Measurements from ENCODE around the gene COL5A2.
A peak's percentile ranks its signal among the peaks of the same experiment; 100 is the strongest.

COL5A2 gene

DNA sequence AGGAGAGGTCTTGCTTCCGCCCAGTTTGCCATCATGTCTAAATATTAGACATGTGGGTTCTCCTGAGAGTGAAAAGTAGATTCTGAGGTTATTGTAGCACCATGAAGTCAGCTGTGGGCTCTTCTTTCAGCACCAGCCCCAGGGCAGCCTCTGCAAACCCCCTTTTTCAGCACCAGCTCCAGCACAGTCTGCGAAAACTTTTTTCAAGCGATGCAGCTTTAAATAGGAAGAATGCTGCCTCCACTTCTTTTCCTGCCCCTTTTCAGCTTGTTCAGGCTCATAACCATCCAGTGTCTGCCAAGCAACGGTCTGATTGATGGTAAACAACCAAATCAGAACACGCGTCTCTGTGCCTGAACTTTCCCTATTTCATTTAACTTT lies at the start of gene COL5A2:
Gene COL5A2 (minus strand): TSS at position 192 of the 381 bp plus-strand sequence. CDS start 157 bp downstream, at position 35.
- DNase-seq, result no peak

DNA sequence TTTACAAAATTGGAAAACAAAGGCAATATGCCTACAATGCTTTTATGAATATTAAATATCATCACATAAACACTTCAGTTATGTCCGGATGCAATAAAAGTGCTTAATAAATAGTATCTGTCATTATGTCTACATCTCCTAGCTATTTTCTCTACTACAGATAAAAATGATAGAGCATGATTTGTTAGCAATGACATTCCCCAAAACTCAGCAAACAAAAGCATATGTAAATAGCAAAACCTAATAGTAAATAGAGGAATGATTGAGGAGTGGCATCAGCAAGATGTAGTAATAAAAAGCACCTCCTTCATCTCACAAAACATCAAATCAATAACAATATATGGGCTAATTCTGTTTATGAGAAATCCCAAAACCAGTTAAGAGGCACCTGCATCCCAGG lies 46.5 kb upstream of the COL5A2 start:
- no peak for DNase-seq

DNA sequence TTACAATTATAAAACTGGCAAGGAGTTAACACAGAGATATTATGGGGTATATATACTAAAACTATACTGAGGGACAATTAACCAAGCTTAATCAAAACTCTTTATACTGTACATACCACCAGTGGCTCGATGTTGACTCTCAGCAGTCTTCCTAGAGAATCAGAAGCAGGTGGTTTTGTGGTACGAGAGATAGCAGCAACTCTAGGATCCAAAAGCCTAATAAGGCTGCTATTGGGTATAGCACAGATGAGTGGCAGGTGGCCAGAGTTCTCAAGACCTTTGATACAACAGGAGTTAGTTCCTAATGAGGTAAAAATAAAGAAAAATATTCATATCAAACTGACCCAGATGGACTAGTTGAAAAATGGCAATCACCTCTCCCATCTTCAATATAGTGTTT lies 45.5 kb upstream of the COL5A2 start:
- no peak for DNase-seq

DNA sequence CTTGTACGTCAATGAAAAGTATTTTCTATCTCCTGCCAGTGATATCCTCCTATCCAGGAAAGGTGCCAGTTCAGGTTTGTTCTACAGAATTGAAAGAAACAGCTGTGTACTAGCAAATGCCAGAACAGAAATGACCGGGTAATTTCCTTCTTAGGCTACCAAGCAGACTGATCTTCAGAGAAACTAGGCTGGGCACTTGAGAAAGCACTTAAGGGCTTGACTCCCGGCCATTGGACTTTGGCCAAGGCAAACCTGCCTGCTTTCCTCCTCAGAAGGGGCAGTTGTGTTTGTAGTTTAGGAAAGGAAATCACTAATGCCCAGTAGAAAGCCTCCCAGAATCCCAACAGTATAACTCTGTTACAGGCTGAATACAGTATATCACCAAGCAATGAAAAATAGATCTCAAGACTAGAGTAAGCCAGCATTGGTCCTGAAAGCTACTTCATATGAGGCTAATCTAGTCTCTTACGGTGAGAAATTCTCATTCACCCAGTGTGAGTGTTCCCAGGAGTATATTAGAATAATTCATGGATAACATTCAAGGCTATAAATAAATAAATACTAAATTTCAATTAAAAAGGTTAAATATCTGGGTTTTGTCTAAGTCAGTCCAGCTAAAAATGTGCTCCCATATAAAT lies 43.0 kb upstream of the COL5A2 start:
- DNase-seq, result no peak

DNA sequence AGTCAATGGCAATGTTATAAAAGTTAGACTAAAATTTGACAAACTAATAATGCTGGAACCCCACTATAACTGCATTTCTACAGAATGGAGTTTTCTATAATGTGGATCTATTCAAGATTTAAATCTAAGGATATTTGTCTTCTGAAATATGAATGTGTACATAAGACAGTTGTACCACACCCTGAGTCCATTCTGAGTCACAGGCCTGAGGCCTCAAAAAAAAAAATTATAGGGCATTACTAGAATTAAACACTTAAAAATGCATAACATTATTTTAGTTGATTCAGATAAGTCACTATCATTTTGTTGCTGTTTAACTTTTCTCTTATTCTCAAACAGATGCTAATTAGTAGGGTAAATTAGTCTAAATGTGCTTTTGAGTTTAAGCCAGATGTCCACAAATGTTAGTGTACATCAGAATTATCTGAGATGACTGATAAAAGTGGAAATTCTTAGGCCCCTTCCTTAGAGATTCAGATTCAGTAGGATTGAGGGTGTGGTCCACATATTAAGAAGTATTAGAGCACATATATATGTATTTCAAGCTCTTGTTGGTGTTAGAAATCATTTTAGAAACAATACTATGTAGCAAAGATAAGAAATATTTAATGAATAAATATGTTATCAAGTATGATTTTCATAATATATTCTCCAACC lies 42.4 kb upstream of the COL5A2 start:
- no peak for DNase-seq

DNA sequence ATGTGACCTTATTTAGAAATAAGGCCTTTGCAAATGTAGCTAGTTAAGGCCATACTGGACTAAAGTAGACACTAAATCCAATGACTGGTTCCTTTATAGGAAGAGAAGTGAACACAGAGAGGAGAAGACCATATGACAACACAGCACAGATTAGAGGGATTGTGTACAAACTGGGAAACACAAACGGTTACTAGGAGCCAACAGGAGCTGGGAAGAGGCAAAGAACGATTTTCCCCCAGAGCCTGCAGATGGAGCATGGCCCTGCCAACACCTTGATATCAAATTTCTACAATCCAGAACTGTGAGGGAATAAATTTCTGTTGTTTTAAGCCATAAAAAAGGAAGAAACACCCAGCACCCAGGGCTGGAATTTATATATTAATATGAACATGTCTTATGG lies 38.7 kb upstream of the COL5A2 start:
- DNase-seq, result no peak

DNA sequence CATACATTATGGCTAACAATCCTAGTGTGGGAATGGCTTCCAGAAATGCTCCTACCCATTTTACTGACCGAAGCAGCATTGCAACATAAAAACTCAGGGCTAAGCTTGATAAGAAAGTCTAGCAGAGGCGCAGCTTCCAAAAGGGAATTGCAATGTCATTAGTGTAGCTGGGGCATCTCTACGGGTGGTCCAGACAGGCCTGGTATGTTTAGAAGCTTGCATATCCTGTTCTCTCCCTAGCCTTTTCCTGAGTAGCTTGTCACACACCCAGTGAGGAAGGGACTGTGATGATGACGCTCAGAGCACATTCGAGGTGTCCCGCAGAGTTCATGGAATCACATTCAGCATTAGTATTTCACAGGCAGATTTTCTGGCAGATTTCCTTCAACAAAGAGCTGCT lies 38.0 kb upstream of the COL5A2 start:
- DNase-seq, result no peak

DNA sequence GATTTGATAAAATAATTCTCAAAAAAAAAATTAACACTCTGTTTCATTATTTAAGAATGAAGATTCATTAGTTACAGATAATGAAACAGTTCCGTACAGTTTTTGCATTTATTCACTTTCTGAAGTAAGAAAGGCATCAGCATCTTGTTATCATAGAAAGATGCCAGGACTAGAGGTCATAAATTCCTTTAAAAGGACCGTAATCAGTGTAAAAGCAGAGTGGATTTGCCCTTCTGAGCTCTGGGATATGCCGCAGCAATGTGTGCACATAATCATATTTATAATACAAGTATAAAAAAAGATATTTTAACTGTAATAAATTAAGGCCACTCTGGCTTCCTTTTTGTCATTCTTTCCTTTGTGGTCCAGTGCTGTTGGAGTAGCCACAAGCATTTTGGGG lies 37.5 kb upstream of the COL5A2 start:
- no peak for DNase-seq

DNA sequence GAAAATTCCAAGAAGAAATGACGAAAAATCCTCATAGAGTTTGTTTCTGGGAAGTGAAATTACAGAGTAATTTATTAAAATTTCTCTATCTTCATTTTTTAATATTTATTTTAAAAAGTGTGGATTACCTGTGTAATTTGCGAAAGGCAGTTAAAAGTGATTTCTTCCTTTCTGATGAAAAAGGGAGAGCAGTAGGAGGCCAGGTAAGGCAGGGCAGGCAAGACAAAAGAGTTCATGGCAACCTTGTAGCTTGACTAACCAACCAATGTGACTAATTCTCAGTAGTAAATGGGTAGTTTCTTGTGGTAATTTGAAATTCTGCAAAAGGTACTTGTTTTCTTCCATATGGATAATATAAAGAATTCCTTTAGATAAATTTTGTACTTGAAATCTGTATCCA lies 34.9 kb upstream of the COL5A2 start:
- DNase-seq, result no peak

DNA sequence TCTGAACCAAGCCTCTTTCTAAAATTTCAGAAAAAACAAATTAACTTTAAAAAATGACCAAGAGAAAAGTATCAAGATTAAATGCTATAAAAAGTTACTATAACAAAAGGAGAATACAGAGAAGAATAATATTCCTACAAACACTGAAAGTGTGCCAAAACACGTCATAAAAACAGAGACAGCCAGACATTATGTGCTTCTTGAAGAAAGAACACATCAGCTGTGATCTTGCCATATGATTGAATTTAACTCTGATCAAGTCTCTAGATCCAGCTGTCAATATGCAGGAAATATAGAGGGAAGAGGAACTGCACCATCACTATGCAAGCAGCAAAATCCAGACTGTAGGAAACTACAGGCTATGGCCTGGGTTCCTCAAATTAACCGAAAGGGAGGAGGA lies 33.7 kb upstream of the COL5A2 start:
- no peak for DNase-seq

DNA sequence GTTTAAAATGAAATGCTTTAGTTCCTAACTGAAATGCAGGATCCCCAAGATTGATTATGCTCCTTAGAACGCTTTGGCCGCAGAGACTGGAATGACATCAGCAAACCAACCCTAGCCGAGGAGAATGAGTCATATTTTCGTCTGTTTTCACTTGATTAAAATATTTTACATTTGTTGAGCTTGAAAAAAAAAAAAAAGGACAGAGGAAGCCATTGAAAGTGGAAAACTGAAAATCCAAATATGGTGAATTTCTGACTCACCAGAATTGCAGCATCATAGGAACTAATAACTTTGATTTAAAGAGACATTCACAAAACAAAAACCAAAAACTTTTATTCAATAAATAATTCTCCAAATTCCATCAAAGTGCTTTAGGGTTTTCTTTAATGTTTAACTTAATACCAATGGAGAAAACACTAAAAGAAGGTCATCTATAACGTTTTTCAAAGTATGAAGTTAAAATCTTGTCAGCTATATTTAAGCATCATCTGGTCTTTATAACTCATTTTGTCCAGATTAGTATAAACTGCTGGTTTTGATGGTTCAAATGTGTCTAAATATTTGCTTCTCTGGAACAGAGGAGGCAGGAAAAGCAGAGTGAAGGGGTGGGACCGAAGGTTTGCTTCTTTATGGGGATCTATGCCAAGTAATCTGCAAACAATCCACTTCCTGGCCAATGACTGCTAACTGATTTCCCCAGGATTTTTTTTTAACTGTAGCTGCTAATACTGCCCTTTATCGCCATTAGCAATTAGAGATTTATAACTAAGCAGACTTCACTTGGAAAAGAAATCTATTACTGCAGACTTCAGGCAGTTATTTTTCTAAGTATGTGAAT lies 30.9 kb upstream of the COL5A2 start:
- no peak for DNase-seq

DNA sequence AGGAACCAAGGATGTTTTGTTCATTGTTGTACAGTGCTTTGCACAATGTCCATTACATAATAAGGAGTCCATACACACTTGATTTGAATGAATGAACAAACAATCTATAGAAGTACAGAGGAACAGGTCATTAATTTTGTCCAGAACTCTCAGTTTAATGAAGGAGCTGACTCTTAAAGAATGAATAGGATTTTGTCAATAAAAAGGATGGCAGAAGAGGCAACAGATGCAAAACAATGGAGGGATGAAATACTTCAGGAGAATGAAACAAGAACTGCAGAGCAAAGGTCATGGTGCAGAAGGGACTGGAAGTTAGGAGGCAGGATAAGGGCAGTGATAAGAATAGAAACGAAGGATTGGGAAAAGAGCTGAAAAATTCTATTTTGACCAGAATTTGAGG lies 28.7 kb upstream of the COL5A2 start:
- DNase-seq, result no peak

DNA sequence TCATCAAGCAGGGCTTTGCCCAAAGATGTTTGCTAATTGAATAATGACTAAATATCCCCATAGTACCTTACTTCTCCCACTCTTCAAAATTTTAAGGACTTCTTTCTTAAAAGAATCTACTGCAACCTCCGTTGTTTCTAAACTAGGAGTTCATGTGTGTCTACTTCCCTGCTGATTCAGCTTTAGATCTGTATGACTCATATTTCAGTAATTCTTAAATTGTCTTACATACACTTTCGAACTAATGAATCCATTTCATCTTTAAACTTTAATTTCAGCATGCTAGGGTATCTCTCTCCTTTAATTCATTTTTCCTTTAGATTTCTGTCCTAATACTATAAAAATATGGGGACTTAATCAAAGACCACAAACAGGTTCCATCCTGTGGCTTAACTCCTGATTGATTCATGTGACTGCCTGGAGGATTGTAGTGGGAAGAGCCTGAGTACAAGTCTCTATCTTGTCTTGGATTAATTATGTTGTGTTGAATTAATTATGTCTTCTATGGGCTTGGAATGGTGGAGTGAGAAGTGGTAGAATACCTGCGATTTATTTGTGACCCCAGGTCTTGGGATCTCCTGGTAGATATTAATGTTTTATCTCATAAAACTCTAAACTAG lies 24.9 kb upstream of the COL5A2 start:
- no peak for DNase-seq

DNA sequence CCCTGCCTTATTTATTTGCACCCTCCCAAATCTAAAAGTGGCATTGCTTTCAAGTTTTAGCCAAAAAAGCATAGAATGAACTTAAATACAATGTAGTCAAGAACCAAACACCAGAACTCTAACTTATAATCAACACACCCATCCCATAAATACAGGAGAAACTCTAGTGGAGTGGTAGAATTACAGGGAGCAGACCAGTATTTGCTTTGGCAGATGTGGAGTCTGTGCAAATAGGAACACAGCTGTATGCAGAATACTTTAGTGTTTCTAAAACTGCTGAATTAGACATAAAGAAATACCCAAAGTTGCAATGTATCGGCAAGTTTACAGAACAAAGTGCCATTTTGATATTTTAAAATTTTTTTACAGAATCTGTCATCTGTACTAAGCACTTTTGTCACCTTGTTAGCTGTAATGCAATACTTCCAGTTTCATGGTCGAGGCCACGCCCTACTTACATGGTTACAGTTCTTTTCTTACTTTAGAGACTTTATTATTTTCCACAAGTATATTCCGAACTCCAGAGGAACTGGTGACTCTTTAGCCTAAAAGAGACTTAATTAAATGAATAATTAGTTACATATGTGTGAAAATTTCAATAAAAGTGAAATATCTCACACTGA lies 23.7 kb upstream of the COL5A2 start:
- no peak for DNase-seq

DNA sequence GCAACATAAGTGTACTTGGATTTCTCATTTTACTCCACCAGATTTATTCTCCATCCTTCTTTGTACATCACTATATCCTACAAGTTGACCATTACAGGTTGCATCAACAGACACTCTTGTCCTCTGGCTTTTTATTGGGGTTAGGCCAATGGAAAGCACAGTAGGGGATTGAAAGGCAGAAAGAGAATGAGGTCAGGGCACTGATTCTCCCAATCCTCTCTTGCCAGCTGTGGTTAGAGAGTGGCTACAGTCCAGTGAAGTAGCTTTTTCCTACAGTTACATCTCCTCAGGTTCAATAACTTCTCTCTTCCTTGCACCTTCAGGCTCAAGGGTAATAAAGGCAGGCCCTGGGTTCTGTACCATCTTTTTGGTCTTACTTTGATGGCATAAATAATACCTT lies 20.2 kb upstream of the COL5A2 start:
- no peak for DNase-seq

DNA sequence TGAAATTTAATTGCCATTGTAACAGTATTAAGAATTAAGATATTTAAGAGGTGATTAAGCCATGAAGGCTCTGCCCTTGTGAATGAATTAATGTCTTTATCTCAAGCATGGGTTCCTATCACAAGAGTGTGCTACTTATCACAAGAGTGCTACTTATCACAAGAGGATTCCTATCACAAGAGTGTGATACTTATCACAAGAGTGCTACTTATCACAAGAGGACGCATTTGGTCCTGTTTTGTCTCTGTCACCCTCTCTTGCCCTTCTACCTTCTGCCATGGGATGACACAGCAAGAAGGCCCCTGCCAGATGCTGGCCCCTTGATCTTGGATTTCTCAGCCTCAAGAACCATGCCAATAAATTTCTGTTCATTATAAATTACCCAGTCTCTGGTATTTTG lies 13.2 kb upstream of the COL5A2 start:
- peak; percentile 21 for DNase-seq

DNA sequence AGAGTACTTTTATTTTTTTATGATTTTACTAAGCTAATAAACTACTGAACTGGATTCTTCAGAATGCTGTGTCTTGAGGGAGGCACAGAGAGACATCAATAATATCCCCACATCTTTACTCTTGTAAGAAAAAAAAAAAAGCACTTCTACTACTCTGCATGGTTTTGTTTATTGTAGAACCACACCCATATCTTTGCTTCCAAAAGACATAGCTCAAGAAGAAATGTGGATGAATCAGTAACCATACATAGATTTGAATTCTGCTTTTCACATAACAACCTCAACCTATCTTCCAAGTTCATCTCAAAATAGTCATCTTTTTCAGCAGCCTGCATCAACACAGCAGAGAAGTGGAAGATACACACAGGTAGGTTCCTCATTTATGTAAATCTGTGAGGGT lies 12.2 kb upstream of the COL5A2 start:
- DNase-seq, result no peak

DNA sequence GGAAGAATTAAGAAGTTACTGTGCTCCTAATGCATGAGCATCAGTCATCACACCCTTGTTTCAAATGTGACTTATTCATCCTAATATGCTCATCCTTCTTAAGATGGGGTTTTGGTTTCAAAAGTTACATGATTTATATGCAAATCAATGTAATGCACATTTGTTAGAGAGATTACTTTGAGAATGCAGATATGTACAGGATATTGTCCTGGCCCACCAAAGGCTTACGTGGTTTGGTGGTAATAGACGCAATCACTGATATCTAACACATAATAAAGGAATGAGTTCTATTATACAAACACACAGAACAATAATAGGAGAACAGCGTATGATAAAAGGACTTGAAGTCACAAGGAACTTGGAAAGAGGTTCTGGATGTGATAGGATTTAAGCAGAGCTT lies 11.1 kb upstream of the COL5A2 start:
- no peak for DNase-seq

DNA sequence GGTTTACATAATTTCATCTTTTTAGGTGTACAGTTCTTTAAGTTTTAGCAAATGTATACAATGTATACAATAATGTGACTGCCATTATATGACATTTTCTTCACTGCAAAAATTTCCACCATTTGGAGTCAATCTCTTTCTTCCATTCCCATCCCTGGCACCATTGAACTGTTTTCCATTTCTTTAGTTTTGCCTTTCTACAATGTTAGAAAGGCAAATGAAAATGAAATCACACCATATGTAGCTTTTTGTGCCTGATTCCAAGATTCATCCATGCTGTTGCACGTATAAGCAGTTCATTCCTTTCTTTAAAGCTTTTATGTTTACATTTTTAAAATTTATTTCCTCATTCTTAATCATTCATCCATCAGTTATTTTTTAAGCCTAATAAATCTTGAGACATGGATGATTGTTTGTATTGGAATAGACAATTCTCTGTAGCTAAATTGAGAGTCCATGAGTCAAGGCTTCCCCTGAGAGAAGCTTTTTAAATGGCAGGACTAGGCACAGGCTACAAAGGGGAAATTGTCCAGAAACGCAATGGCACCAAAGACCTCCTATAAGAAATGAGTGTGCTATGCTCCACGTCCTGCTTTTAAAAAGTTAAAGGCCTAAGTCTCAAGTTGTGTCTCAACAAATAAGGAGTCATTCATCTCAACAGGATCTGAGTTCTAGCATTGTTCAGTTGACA lies 8.7 kb upstream of the COL5A2 start:
- DNase-seq, result no peak

DNA sequence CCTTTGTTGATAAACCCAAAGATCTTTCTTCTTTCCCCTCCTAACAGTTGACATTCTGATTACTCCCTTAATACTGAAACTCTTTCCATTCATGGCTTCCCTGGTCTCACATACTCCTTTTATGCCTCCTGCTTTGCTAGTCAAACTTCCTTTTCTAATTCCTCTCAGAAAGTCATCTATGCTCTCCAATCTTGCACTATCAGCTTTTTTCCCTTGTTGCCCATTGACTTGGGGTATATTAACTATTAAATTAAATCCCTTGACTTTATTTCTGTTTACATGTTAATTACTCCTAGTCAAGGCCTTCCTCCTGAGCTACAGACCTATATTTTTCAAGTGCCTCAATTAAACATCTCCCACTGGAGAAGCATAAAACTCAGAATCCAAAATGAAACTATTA lies 3.6 kb upstream of the COL5A2 start:
- DNase-seq, result no peak

DNA sequence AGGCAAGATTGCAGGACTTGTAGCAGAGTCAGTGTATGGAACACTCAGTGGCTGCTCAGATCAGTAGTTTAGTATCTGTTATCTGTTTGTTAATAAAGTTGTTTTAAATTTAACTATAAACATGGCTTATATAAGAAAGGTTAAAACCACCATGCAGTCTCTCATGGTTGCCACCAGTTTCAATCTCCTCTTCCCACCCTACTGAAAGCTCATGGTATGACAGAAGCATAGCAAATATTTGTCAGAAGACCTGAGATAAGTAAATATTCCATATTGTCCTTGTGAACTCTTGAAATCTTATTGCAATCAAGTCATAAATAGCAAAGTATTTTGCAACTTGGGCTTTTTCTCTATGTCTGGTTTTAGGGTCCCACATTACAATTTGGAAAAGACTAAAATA lies 2.1 kb upstream of the COL5A2 start:
- DNase-seq, result no peak

DNA sequence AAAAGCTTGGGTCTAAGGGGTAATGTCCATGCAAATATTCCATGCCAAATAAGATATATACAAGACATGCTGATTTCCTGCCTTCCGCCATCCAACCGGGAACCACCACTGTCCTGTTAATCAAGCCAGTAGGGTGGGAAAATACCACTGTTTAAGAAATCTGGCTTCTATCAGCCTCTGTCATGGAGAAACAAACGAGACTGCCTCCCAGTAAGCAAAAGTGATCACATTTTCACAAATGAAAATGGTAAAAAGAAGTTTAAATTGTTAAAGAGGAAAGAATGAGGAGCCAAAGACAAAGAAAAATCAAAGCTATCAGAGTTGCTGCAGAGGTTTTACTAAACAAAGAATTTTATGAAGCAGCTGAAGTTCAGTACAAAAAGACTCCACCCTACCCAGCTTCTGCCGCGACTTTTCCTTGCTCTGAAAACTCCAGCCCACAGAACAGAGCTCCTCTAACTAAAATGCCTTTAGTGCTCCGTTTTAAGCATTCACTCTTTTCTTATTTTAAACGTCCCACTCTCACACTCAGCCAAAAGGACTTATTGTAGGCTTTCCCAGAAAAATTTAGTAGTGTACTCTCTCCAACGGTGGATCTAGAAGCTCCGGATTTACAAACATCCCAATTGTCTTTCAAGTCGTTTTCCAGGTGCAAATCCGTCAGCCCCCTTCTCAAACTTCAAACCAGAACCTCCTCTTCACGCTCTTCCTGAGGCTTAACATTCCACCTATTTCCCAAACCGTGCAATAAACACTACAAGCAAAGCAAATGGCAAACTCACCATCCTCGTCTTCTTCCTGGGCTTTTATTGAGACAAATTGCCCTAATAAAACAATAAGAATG lies 613 bp downstream of the COL5A2 start:
- no peak for DNase-seq
